Measurements from ENCODE around the gene LPXN.

The LPXN gene

DNA sequence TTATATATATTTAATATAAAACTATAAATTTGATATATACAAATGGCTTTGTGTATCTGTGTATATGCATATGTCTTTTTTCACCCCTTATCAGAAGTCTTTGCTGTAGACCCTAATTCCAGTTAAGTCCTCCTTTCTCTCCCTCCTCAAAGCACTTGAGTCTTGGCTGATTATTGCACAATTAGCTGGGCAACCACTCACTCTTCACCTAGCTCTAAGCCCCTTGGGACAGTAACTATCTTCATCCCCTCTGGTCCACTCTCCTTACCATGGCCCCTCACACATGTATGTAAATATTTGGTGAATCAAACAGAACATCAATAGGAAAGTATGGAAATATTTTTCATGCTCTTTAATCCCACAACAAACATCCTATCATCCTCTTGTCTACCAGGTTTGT lies 66.8 kb downstream of the LPXN start:
- Mint-ChIP-seq H3K9me3 (peaks cover 5% of the 10 kb centered on the region), H3K4me1 (peaks cover 33% of the 10 kb centered on the region), H3K27me3 (no peaks in the 10 kb centered on the region), H3K27ac (peak overlapping the region; percentile 96), H3K4me3 (no peak overlapping the region), H3K36me3 (peaks cover 24% of the 10 kb centered on the region)
- ATAC-seq, result no peak

DNA sequence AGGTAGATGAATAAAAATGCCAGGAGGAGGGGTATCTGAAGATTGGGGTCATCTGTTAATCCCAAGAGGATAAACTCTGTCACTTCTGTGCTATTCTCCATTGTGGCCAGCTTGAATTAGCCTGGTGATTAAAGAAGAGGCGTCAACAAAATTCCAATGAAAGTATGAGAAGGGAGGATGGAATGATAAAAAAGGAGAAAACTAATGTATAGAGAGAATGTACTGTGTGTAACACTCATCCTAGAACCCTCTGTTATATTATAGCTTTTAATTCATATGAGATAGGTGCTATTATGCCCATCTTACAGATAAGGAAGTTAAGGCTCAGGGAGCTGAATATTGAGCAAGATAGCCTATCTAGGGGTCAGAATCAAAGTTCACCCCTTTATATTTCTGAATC lies 67.7 kb downstream of the LPXN start, which contains the start of gene OR5B21:
TSS of gene OR5B21 (minus strand) at position 101 of the 400 bp plus-strand sequence. CDS start at position 101, 0 bp downstream.
- Mint-ChIP-seq H3K4me1 (peaks cover 39% of the 10 kb centered on the region), H3K27me3 (no peaks in the 10 kb centered on the region), H3K4me3 (peak within 1 kb of the TSS; percentile 25)

DNA sequence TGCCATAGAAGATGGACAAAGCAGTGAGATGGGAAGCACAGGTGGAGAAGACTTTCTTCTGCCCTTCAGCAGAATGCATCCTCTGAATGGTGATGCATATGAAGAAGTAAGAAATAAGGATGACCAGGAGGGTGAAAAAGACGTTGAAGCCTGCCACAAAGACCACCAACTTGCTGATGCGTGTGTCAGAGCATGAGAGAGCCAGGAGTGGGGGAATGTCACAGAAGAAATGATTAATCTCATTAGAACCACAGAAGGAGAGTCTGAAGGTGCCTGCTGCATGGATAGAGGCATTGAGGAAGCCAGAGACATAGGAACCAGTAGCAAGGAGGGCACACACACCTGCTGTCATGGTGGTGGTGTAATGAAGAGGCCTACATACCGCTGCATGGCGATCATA lies 68.3 kb downstream of the LPXN start:
- Mint-ChIP-seq H3K9me3 (peaks cover 5% of the 10 kb centered on the region), H3K27ac (peak overlapping the region; percentile 96), H3K36me3 (peaks cover 24% of the 10 kb centered on the region), H3K27me3 (no peaks in the 10 kb centered on the region), H3K4me3 (peak overlapping the region; percentile 25), H3K4me1 (peaks cover 45% of the 10 kb centered on the region)
- peak; percentile 71 for ATAC-seq

More for the DNA sequence above, 67.7 kb downstream of the LPXN start, which contains the start of gene OR5B21:
- Mint-ChIP-seq H3K9me3 (peaks cover 5% of the 10 kb centered on the region), H3K36me3 (peaks cover 24% of the 10 kb centered on the region), H3K27ac (peak within 1 kb of the TSS; percentile 96)
- ATAC-seq, result no peak

DNA sequence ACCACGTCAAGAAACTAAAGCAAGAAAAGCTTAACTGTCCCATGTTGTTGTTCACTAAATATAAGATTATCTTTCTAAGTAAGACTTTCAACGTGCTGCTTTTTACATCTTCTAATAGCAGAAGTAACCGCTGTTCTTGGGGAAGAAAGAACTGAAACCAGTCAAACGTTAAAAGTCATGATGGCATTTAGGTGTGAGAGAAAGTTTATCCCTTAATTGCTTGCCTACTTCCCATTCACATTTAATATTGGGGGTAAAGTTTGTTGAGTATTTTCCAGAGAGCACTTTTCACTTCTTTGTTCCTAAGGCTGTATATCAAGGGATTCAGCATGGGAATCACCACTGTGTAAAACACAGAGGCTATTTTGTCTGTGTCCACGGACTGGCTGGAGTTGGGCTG lies 68.7 kb downstream of the LPXN start:
- ATAC-seq, result peak; percentile 65
- Mint-ChIP-seq H3K4me1 (peaks cover 45% of the 10 kb centered on the region), H3K27me3 (no peaks in the 10 kb centered on the region), H3K27ac (peak overlapping the region; percentile 96), H3K9me3 (peaks cover 5% of the 10 kb centered on the region), H3K36me3 (peaks cover 24% of the 10 kb centered on the region), H3K4me3 (peak overlapping the region; percentile 25)

DNA sequence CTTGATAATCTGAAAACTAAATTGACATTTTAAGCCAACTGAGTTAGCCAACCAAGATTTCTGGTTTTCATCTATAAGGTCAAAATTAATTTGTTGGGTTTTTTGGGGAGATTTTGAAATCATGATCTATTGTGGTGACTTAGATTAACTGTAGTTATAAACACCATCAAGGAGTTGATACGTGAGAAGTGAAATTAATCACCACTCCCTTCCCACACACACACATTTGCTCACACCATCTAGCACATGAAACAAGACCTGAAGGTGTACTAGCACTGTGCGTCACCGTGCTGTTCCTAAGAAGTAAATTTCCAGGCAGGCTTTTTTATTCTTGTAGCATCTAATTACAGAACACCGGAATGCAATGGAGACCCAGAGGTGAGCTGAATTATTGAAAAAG lies 69.8 kb downstream of the LPXN start:
- H3K27ac Mint-ChIP-seq, result peak overlapping the region; percentile 96
- H3K4me1 Mint-ChIP-seq, result peaks cover 45% of the 10 kb centered on the region
- H3K9me3 Mint-ChIP-seq, result peaks cover 5% of the 10 kb centered on the region
- H3K4me3 Mint-ChIP-seq, result peak overlapping the region; percentile 11
- H3K27me3 Mint-ChIP-seq, result no peaks in the 10 kb centered on the region
- H3K36me3 Mint-ChIP-seq, result peaks cover 24% of the 10 kb centered on the region
- ATAC-seq, result peak; percentile 83

DNA sequence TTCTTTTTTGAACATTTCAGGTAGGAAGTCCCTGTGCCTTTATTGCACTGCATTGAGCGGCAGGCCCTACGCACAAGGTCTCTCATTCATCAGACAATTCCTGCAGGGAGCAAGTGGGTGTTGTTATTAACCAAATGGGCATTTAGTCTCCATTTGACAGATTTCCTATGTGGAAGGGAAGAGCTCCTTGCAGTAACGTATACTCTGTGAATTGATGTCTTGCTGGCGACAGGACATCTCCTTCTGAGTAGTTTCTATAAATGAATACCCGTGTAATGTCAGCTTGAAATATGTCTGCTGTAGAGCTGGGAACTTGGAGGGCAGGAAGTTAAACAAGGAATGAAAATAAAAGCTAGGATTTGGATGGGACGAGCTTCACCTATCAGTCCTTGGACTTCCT lies 71.4 kb downstream of the LPXN start:
- ATAC-seq, result no peak
- Mint-ChIP-seq H3K27ac (peak overlapping the region; percentile 96), H3K36me3 (peaks cover 27% of the 10 kb centered on the region), H3K27me3 (no peaks in the 10 kb centered on the region), H3K4me1 (peaks cover 45% of the 10 kb centered on the region), H3K4me3 (peak overlapping the region; percentile 42), H3K9me3 (peaks cover 5% of the 10 kb centered on the region)

DNA sequence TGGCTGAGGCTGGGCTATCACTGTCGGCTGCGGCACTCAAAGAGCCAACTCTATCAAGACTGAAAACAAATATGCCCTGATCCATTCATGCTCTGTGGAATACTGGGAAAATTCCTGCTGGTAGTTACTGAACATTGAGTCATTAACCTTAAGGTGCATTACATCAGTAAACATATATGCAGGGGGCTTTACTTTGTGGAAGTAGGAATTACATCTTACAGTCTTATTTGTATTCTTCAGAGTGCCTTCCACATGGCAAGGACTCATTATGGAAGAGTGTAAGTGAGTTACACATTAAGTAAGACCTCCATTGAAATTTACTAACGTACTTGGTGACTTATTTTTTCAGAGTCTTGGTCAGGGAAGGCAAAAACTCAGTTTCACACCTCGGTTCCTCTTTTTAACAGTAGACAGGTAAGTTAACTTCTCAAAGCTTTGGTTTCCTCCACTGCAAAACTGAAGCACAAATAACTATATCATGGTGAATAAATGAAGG lies 72.2 kb downstream of the LPXN start:
- H3K27ac Mint-ChIP-seq, result peak overlapping the region; percentile 96
- peak overlapping the region; percentile 12 for H3K4me3 Mint-ChIP-seq
- peaks cover 45% of the 10 kb centered on the region for H3K4me1 Mint-ChIP-seq
- no peaks in the 10 kb centered on the region for H3K27me3 Mint-ChIP-seq
- H3K9me3 Mint-ChIP-seq, result peaks cover 5% of the 10 kb centered on the region
- ATAC-seq, result peak; percentile 71
- H3K36me3 Mint-ChIP-seq, result peaks cover 21% of the 10 kb centered on the region

DNA sequence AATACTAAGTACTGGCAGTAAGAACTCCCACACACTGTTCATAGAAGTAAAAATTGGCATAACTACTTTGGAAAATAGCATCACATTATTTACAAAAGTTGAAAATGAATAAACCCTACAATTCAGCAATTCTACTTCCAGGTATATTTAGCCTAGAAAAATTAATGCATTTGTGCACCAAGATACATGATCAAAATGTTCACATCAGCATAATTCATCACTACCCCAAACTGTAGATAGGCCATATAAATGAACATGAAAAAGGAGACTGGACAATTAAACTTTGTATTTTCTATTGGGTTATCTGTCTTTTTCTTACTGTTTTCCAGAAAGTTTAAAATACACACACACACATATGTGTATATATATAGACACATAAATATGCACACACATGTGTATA lies 73.7 kb downstream of the LPXN start:
- Mint-ChIP-seq H3K4me1 (peaks cover 34% of the 10 kb centered on the region), H3K9me3 (no peaks in the 10 kb centered on the region), H3K27ac (no peak overlapping the region), H3K4me3 (no peak overlapping the region), H3K27me3 (no peaks in the 10 kb centered on the region), H3K36me3 (peaks cover 21% of the 10 kb centered on the region)
- ATAC-seq, result no peak

DNA sequence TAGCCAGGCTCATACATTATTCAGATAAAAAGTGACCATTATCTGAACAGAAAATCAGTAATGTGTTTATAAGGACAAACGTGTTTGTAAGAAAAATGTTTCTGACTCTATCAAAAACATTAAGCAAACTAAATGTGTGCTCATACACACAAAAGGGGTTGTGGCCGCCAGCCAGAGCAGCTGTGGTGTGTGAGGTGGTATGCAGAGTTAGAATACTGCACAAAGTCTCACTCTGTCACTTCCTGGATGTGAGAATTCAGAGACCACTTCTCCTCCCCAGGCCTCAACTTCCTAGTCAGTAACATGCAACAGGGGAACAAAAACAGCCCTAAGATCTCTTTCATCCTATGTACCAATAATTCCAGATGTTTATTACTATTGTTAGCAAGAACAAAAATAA lies 77.2 kb downstream of the LPXN start:
- H3K4me3 Mint-ChIP-seq, result no peak overlapping the region
- no peak for ATAC-seq
- H3K9me3 Mint-ChIP-seq, result no peaks in the 10 kb centered on the region
- H3K27me3 Mint-ChIP-seq, result no peaks in the 10 kb centered on the region
- H3K4me1 Mint-ChIP-seq, result peaks cover 21% of the 10 kb centered on the region
- peaks cover 35% of the 10 kb centered on the region for H3K36me3 Mint-ChIP-seq
- H3K27ac Mint-ChIP-seq, result peak overlapping the region; percentile 18

DNA sequence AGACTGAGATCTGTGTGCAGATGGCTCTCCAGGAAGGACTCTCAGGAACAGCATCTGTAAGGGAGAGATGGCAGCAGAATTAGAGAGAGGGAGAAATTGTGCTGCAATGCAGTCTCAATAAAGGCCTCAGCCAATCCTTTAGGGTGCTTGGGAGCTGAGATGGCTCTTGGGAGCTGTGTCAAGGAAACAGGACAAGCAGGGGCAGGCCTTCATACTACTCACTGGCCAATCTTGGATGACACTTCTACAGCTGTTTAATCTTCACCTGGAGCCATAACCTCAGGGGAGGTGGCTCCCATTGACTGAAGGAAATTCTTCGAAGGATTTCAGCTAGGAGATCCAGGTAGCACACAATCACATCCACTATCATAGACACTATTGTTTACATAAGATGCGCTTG lies 77.7 kb downstream of the LPXN start:
- Mint-ChIP-seq H3K27me3 (no peaks in the 10 kb centered on the region), H3K36me3 (peaks cover 35% of the 10 kb centered on the region), H3K9me3 (no peaks in the 10 kb centered on the region), H3K4me1 (peaks cover 16% of the 10 kb centered on the region), H3K4me3 (no peak overlapping the region), H3K27ac (no peak overlapping the region)
- ATAC-seq, result no peak

DNA sequence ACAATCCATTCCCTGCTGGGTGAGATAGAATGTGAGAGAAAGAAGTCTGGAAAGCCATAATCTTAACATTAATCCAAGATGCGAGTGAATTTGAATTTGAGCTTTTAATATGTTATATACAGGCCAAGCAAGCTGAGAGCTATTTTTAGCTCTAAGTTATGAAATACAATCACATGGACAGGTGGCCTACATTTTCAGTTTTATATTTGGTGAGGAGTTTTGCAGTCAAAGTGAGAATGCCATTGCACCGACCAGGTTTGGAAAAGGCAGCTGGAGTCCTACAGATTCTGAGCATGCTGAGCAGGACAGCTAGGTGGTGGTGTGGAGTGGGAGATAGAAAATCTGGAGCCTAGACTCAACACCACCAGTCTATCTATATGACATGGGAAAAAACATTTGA lies 79.8 kb downstream of the LPXN start:
- Mint-ChIP-seq H3K27me3 (no peaks in the 10 kb centered on the region), H3K27ac (peak overlapping the region; percentile 65), H3K36me3 (peaks cover 41% of the 10 kb centered on the region), H3K4me1 (peaks cover 14% of the 10 kb centered on the region), H3K9me3 (no peaks in the 10 kb centered on the region), H3K4me3 (no peak overlapping the region)
- ATAC-seq, result no peak

DNA sequence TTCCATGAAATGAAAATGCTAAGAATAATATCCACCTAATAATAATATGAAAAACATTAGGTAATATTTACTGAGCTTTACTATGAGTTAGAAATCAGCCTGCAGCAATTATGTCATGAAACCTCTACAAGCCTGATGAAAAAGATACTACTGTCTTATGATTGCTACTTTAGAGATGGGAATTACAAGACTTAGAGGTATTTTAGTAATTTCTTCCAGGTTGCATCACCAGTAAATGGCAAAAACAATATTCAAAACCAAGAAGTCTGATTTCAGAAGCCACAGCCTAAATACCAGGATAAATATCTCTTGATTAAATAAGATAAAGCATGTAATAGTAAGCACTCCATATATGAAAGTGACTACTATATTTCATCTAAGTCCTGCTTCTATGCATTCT lies 81.6 kb downstream of the LPXN start:
- Mint-ChIP-seq H3K27ac (no peak overlapping the region), H3K4me1 (peaks cover 20% of the 10 kb centered on the region), H3K9me3 (no peaks in the 10 kb centered on the region), H3K36me3 (peaks cover 36% of the 10 kb centered on the region), H3K27me3 (no peaks in the 10 kb centered on the region), H3K4me3 (no peak overlapping the region)
- ATAC-seq, result no peak

DNA sequence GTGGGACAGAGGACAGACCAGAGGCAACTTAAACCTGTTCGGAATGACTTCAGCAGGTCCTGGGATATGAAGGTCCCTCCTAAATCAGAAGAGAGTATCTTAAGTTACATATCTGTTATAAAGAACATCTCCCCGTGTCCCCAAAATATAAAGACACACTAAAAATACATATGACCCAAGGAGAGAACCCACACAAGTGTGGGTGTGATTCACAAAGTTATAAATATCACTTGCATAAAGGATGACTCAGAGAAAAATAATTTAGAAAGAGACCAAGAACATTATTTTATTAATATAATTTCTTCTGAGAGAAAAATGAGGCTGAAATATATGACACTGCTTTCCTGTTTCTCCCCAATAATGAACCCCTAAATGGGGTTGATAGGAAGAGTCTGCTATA lies 82.0 kb downstream of the LPXN start:
- H3K36me3 Mint-ChIP-seq, result peaks cover 36% of the 10 kb centered on the region
- no peak overlapping the region for H3K4me3 Mint-ChIP-seq
- peaks cover 20% of the 10 kb centered on the region for H3K4me1 Mint-ChIP-seq
- H3K27ac Mint-ChIP-seq, result no peak overlapping the region
- no peaks in the 10 kb centered on the region for H3K27me3 Mint-ChIP-seq
- ATAC-seq, result no peak
- no peaks in the 10 kb centered on the region for H3K9me3 Mint-ChIP-seq

DNA sequence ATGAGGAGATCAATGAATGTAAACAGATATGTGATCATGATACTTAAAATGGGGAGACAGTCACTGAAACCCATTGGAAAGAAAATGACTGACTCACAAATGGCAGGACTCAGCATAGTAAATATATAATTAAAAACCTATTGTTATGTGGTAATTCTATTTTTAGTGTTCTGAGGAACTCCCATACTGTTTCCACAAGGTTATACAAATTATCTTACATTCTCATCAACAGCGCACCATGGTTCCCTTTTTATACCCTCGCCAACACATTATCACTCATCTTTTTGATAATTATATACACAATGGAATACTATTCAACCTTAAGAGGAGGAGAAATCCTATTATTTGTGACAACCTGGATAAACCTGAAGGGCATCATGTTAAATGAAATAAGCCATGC lies 84.8 kb downstream of the LPXN start:
- no peaks in the 10 kb centered on the region for H3K27me3 Mint-ChIP-seq
- ATAC-seq, result no peak
- peak overlapping the region; percentile 40 for H3K27ac Mint-ChIP-seq
- H3K4me1 Mint-ChIP-seq, result peaks cover 11% of the 10 kb centered on the region
- no peak overlapping the region for H3K4me3 Mint-ChIP-seq
- peaks cover 17% of the 10 kb centered on the region for H3K36me3 Mint-ChIP-seq
- no peaks in the 10 kb centered on the region for H3K9me3 Mint-ChIP-seq

DNA sequence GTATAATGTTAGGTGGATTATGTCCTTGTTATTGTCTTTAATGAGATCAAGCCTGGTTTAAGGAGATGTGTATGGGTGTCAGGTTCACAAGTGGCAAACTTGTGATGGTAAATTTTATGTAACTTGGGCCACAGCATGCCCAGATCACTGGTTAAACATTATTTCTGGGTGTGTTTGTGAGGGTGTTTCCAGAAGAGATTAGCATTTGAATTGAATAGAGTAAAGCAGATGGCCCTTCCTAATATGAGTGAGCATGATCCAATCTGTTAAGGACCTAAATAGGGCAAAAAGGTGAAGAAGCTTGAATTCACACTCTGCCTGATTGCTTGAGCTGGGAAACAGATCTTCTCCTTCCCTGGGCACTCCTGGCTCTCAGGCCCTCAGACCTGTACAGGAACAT lies 88.5 kb downstream of the LPXN start:
- no peak overlapping the region for H3K27ac Mint-ChIP-seq
- no peaks in the 10 kb centered on the region for H3K9me3 Mint-ChIP-seq
- no peaks in the 10 kb centered on the region for H3K27me3 Mint-ChIP-seq
- ATAC-seq, result no peak
- no peak overlapping the region for H3K4me3 Mint-ChIP-seq
- peaks cover 9% of the 10 kb centered on the region for H3K4me1 Mint-ChIP-seq
- H3K36me3 Mint-ChIP-seq, result no peaks in the 10 kb centered on the region

DNA sequence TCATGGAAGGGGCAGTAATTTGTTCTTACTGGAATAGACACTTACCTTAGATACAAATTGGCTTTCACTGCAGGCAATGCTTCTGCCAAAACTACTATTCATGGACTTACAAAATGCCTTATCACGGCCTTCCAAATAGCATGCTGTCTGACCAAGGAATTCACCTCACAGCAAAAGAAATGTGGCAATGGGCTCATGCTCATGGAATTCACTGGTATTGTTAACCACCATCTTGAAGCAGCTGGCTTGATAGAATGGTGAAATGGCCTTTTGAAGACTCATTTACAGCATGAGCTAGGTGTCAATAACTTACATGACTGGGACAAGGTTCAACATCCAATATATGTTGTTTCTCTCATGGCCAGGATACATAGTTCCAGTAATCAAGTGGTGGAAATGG lies 89.7 kb downstream of the LPXN start:
- no peak for ATAC-seq
- no peaks in the 10 kb centered on the region for H3K9me3 Mint-ChIP-seq
- no peaks in the 10 kb centered on the region for H3K36me3 Mint-ChIP-seq
- no peaks in the 10 kb centered on the region for H3K27me3 Mint-ChIP-seq
- H3K27ac Mint-ChIP-seq, result no peak overlapping the region
- H3K4me3 Mint-ChIP-seq, result no peak overlapping the region
- H3K4me1 Mint-ChIP-seq, result peaks cover 7% of the 10 kb centered on the region

All from stimulated activated memory B cell treated with anti-CD40 and anti-IgM and Interleukin-4, amounts not matched to agents 10 μg/mL and 1 μg/mL and 100 μg/mL, for 72 hours (primary cell).